Measurements from ENCODE around the gene TTBK1. TPM values are rescaled to one million over a fixed set of nuclear protein-coding genes. Genes with fewer than 3 reads are reported as not detected.

TTBK1 gene
- total RNA-seq, 1 experiment from 2014 or later: 0.68 TPM

DNA sequence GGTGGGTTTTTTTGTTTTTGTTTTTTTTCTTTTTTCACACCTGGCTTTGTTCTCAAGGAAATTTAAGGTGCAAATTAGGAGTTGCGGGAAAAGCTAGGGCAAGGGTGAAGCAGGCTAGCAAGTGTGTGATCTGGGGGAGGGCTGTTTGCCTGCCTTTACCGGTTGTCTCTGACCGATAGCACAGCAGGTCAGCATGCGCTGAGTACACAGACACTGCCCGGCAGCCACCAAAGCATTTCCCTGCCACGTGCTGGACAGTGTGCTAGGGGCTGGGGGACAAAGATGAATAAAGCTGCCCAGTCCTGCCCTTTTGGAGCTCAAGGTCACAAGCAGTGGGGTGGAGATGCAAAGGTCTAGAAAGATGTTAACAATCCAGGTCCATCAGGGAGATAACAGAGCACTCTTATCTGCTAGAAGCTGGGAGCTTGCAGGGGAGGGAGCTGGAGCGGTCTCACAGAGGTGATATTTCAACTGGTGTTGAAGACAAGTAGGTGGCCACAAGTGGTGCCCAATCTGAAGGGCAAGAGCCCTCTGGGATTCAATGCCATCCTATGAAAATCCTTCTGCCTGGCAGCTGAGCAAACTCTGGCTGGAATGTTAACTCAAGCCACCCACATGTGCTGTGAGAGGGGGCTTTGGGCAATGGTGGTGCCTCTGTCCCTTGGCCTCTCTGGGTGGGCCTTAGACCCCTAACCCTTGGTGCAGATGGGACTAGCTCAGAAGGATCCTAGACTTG lies 24.5 kb downstream of the TTBK1 start:
- Mint-ChIP-seq H3K27me3 (ENCODE audit: low read depth) (peaks cover 50% of the 10 kb centered on the region), H3K27ac (0 out of 2 replicates have a peak overlapping the region, but pooled peaks have one; percentile 26), H3K36me3 (no peaks in the 10 kb centered on the region), H3K9me3 (no peaks in the 10 kb centered on the region), H3K4me1 (peaks cover 34% of the 10 kb centered on the region), H3K4me3 (no peak overlapping the region)
- CTCF ChIA-PET: interaction anchor here (0.5 to 2.6 kb wide), 10 partner anchors 11 to 189 kb away, joined by 3 to 12 read pairs (median 4); partner anchors contain the start of genes CRIP3 and DNPH1
- TF ChIP-seq NFE2L1 (CRISPR knock-in tag; IDR thresholded peaks at IDR 0.05) (no peak), CREM (CRISPR knock-in tag; IDR thresholded peaks at IDR 0.05) (no peak), GABPB1 (CRISPR knock-in tag; IDR thresholded peaks at IDR 0.05) (peak; percentile 95), NFYB (CRISPR knock-in tag; conservative IDR thresholded peaks at IDR 0.05; ENCODE audit: low read depth) (no peak), PREB (CRISPR knock-in tag; IDR thresholded peaks at IDR 0.05; ENCODE audit: borderline replicate concordance) (peak; percentile 57; the same call in 1 of the 2 replicates), MXD4 (CRISPR knock-in tag; IDR thresholded peaks at IDR 0.05; ENCODE audit: borderline replicate concordance) (no peak), TEAD1 (CRISPR knock-in tag; IDR thresholded peaks at IDR 0.05) (peak; percentile 27; the same call in 1 of the 2 replicates), SP1 (CRISPR knock-in tag; conservative IDR thresholded peaks at IDR 0.05) (no peak), JAZF1 (CRISPR knock-in tag; IDR thresholded peaks at IDR 0.05) (no peak), NR2C2 (CRISPR knock-in tag; IDR thresholded peaks at IDR 0.05) (no peak)
- TF ChIP-seq, protein P1, sequence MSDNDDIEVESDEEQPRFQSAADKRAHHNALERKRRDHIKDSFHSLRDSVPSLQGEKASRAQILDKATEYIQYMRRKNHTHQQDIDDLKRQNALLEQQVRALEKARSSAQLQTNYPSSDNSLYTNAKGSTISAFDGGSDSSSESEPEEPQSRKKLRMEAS (CRISPR knock-in tag; IDR thresholded peaks at IDR 0.05): peak; percentile 73; the same call in 1 of the 2 replicates
- TF ChIP-seq, protein P2, sequence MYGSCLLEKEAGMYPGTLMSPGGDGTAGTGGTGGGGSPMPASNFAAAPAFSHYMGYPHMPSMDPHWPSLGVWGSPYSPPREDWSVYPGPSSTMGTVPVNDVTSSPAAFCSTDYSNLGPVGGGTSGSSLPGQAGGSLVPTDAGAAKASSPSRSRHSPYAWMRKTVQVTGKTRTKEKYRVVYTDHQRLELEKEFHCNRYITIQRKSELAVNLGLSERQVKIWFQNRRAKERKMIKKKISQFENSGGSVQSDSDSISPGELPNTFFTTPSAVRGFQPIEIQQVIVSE (CRISPR knock-in tag; IDR thresholded peaks at IDR 0.05; ENCODE audit: borderline replicate concordance): no peak
- TF ChIP-seq, protein P3, sequence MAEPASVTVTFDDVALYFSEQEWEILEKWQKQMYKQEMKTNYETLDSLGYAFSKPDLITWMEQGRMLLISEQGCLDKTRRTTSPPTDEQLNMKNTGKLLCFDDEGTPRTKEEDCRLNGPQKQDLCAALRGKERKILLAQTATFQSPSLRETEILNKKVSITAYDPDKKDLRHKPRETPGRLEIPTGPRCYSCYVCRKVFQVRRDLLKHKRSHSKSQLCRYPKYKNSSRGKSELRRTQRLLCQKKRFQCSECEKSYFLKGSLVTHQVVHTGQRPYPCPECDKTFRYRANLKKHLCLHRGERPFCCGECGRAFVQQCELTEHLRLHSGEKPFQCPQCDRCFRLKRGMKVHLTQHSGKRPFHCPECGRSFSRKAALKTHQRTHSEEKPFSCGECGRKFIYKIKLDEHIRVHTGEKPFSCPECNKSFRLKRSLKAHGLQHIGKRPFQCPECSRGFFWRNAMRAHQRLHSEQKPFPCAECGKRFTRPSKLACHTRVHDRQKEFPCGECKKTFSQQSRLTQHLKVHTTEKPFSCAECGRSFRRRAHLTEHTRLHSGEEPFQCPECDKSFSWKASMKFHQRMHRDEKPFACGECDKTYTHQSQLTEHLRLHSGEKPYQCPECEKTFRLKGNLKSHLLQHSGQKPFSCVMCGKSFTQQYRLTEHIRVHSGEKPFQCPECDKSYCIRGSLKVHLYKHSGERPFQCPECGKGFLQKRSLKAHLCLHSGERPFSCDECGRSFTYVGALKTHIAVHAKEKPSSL (CRISPR knock-in tag; conservative IDR thresholded peaks at IDR 0.05): no peak
- TF ChIP-seq, protein P4, sequence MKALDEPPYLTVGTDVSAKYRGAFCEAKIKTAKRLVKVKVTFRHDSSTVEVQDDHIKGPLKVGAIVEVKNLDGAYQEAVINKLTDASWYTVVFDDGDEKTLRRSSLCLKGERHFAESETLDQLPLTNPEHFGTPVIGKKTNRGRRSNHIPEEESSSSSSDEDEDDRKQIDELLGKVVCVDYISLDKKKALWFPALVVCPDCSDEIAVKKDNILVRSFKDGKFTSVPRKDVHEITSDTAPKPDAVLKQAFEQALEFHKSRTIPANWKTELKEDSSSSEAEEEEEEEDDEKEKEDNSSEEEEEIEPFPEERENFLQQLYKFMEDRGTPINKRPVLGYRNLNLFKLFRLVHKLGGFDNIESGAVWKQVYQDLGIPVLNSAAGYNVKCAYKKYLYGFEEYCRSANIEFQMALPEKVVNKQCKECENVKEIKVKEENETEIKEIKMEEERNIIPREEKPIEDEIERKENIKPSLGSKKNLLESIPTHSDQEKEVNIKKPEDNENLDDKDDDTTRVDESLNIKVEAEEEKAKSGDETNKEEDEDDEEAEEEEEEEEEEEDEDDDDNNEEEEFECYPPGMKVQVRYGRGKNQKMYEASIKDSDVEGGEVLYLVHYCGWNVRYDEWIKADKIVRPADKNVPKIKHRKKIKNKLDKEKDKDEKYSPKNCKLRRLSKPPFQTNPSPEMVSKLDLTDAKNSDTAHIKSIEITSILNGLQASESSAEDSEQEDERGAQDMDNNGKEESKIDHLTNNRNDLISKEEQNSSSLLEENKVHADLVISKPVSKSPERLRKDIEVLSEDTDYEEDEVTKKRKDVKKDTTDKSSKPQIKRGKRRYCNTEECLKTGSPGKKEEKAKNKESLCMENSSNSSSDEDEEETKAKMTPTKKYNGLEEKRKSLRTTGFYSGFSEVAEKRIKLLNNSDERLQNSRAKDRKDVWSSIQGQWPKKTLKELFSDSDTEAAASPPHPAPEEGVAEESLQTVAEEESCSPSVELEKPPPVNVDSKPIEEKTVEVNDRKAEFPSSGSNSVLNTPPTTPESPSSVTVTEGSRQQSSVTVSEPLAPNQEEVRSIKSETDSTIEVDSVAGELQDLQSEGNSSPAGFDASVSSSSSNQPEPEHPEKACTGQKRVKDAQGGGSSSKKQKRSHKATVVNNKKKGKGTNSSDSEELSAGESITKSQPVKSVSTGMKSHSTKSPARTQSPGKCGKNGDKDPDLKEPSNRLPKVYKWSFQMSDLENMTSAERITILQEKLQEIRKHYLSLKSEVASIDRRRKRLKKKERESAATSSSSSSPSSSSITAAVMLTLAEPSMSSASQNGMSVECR (CRISPR knock-in tag; IDR thresholded peaks at IDR 0.05; ENCODE audit: borderline replicate concordance): no peak
- POLR2A ChIA-PET: interaction anchor here (1.1 kb wide), 1 partner anchor 39 kb away, joined by 3 read pairs; no protein-coding TSS in a partner anchor
- ATAC-seq: peak; percentile 13
- DNase-seq (ENCODE audit: low spot score): no peak

DNA sequence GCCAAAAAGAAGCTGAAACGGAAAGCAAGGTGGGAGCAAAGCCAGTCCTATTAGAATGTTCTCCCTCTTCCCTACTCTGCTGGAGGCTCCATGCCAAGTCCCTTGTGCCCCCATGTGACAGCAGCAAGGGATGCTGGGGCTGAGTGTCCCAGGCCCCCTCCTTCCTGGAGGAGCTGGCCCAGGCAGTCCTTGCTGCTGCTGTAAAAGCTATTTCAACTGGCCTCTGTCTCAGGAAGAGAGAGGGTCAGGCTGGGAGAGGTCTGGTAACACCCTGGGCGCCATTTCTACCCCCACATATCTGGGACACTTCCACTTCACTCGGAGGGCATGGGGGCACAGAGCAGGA lies 25.0 kb downstream of the TTBK1 start:
- ATAC-seq: no peak
- Mint-ChIP-seq H3K4me1 (peaks cover 34% of the 10 kb centered on the region), H3K27ac (no peak overlapping the region), H3K4me3 (no peak overlapping the region), H3K27me3 (ENCODE audit: low read depth) (peaks cover 56% of the 10 kb centered on the region), H3K36me3 (no peaks in the 10 kb centered on the region), H3K9me3 (no peaks in the 10 kb centered on the region)
- CTCF ChIA-PET: interaction anchor here (0.5 to 2.6 kb wide), 9 partner anchors 10 to 189 kb away, joined by 3 to 12 read pairs (median 4); partner anchors contain the start of genes CRIP3 and DNPH1
- TF ChIP-seq NR1H2 (CRISPR knock-in tag; IDR thresholded peaks at IDR 0.05) (no peak), PREB (CRISPR knock-in tag; IDR thresholded peaks at IDR 0.05; ENCODE audit: borderline replicate concordance) (0 out of 2 replicates have a peak, but pooled peaks have one; percentile 48)
- DNase-seq (ENCODE audit: low spot score): no peak
- POLR2A ChIA-PET: interaction anchor here (1.1 kb wide), 1 partner anchor 39 kb away, joined by 3 read pairs; no protein-coding TSS in a partner anchor

All from WTC11 (cell line).